Erythroblast (primary cell): ENCODE results near the gene FBXW12.

Source experiments
- GATA1 ChIP-seq: IDR thresholded peaks from 2 replicates; pipeline ENCODE4 v1.6.1; 2011; ENCODE audit warnings: low read depth, mild to moderate bottlenecking, control low read depth, low read length, moderate library complexity
- POLR2A ChIP-seq: IDR thresholded peaks from 2 replicates; pipeline ENCODE4 v1.6.1; 2011; ENCODE audit warnings: mild to moderate bottlenecking, low read length

DNA sequence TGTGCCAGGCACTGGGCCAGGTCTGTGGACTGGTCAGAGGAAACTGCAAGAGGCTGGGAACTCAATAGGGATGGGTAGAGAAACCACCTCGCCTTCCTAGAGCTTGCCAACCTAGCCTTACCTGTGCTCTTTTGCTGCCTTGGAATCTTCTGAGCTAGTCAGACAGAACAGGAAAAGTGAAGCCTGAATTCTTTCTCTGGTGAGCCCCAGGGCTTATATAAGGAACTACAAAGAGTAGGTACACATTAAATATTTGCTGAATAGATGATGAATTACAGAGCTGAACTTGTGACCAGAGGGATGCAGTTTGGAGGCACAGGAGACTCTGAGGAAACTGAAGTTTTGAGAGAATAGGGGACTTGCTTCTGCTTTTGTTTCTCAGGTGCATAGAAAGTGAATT, 15.6 kb upstream of the FBXW12 start:
- TF ChIP-seq POLR2A, result no peak
- TF ChIP-seq GATA1, result no peak
